GM12892 (cell line): Measurements from ENCODE around the gene SMIM23.

Experiments used
- POLR2A ChIP-seq: IDR thresholded peaks from 2 replicates; pipeline ENCODE4 v1.6.1; 2011; ENCODE audit warnings: low read depth, low read length, control low read depth
- POLR2AphosphoS5 ChIP-seq: IDR thresholded peaks from 2 replicates; pipeline ENCODE4 v1.6.1; 2011; ENCODE audit warnings: low read depth, low read length, control low read depth
- TAF1 ChIP-seq: IDR thresholded peaks from 2 replicates; pipeline ENCODE4 v1.6.1; 2011; ENCODE audit warnings: low read depth, mild to moderate bottlenecking, control low read depth, low read length, borderline replicate concordance

DNA sequence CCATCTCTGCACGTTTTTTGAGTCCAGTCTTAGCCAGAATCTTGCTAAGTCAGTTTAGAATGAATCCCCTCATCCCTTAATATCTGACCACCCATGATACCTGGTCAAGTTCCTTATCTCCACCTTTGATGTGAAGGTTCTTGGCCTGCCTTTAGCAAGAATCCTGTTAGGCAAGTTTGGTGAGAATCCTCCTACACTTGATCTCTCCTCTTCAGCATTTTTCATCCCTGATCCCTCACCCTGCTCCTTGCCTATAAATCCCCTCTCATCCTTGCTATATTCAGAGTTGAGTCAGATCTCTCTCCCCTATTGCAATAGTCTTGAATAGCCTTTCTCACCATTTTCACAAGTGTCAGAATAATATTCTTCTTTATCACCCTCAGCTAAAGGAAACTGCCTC, 31.0 kb downstream of the SMIM23 start:
- TF ChIP-seq TAF1: no peak
- no peak for TF ChIP-seq POLR2A
- no peak for TF ChIP-seq POLR2AphosphoS5
